KBM-7 (cell line): ENCODE data around the gene BACH2.

ENCODE experiments used
- DNase-seq: peaks from one replicate; pipeline ENCODE4 v3.0.0-alpha.2; 2015
- in situ Hi-C: fragments of 300-500 bp; cut with MboI; formaldehyde crosslinking; loops from 2 replicates; pipeline ENCODE4 v1.14.3; 2020; ENCODE audit warnings: low sequenced_read_pairs, low pct_unique_long_range_greater_than_20kb, mixed read lengths

The BACH2 gene

DNA sequence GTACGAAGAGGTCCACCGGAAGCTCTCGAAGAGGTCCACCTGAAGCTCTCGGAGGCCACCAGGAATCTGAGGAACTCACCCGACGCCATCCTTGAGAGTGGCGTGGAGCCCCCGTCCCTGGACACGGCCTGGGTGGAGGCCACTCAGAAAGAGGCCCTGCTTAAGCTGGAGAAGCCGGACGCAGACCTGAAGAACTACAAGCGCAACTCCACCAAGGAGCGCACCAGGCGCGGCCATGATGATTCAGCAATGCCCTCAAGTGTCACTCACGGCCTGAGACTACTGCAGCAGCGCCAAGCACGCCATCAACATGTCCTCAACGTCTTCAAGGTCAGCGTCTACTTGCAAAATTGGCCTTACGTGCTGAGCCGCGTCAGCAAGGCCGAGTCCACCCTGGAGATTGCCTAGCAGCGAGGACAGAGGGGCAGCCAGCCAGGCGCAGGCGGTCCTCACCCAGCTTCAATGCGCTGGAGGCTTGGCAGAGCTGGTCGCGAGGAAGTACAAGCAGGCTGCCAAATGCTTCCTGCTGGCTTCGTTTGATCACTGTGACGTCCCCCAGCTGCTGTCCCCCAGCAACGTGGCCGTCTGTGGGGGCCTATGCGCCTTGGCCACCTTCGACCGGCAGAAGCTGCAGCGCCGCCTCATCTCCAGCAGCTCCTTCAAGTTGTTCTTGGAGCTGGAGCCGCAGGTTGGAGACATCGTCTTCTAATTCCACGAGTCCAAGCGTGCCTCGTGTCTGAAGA is 410.1 kb downstream of the BACH2 start:
- in situ Hi-C loops: no loop called here

More for the DNA sequence above, 410.1 kb downstream of the BACH2 start:
- no peak for DNase-seq
